Measurements from ENCODE around the gene SLIT3.
"Not testable (repeated sequence)": the region's sequence is repeated elsewhere in the genome, so short reads cannot be mapped to it uniquely, and the experiment has no call there.

SLIT3 gene

GRCh38 chr5:168749391-168750100 lies 551.4 kb downstream of the SLIT3 start:
- DNase-seq = no peak

GRCh38 chr5:168747987-168748777 lies 552.8 kb downstream of the SLIT3 start:
- DNase-seq = peak; percentile 21

- DNase-seq = no peak
These were observed 553.9 kb downstream of the SLIT3 start for GRCh38 chr5:168746893-168747640.

- not testable (repeated sequence) for DNase-seq
These were observed 554.6 kb downstream of the SLIT3 start for GRCh38 chr5:168746126-168746892.

GRCh38 chr5:168743617-168744016 lies 557.3 kb downstream of the SLIT3 start:
- no peak for DNase-seq

- not testable (repeated sequence) for DNase-seq
These were observed 558.6 kb downstream of the SLIT3 start for GRCh38 chr5:168742311-168742710.

- no peak for DNase-seq
These were observed 560.1 kb downstream of the SLIT3 start for GRCh38 chr5:168740811-168741213.

- DNase-seq = no peak
These were observed 560.7 kb downstream of the SLIT3 start for GRCh38 chr5:168740092-168740800.

- DNase-seq = no peak
These were observed 563.9 kb downstream of the SLIT3 start for GRCh38 chr5:168737066-168737465.

- DNase-seq = no peak
These were observed 564.6 kb downstream of the SLIT3 start for GRCh38 chr5:168736281-168736831.

- no peak for DNase-seq
These were observed 566.2 kb downstream of the SLIT3 start for GRCh38 chr5:168734620-168735300.

GRCh38 chr5:168734119-168734518 lies 566.8 kb downstream of the SLIT3 start:
- no peak for DNase-seq

GRCh38 chr5:168728546-168729211 lies 572.3 kb downstream of the SLIT3 start:
- no peak for DNase-seq

GRCh38 chr5:168727547-168727946 lies 573.4 kb downstream of the SLIT3 start:
- DNase-seq = no peak

GRCh38 chr5:168726342-168726741 lies 574.6 kb downstream of the SLIT3 start:
- DNase-seq = no peak

- no peak for DNase-seq
These were observed 576.7 kb downstream of the SLIT3 start for GRCh38 chr5:168724227-168724626.

- no peak for DNase-seq
These were observed 577.9 kb downstream of the SLIT3 start for GRCh38 chr5:168723037-168723436.

- DNase-seq = no peak
These were observed 579.0 kb downstream of the SLIT3 start for GRCh38 chr5:168721966-168722365.

- no peak for DNase-seq
These were observed 579.8 kb downstream of the SLIT3 start for GRCh38 chr5:168721002-168721753.

- DNase-seq = no peak
These were observed 580.4 kb downstream of the SLIT3 start for GRCh38 chr5:168720575-168720974.

Measured in activated naive CD4-positive, alpha-beta T cell treated with anti-CD3 and anti-CD28 coated beads, Interleukin-2, amount 50 U/mL, for 16 hours (primary cell).